GM12878 (cell line): ENCODE data around the gene TRIM9. TPM values are rescaled to one million over a fixed set of nuclear protein-coding genes. Genes with fewer than 3 reads are reported as not detected.

ENCODE experiments used
- ATAC-seq: fragments of 200-7000 bp; cut with Tn5 transposase; 3 replicates; pipeline ENCODE4 v1.9.1; 2020; ENCODE audit warnings: mild to moderate bottlenecking, moderate library complexity
- BruUV-seq: library from RNA; stranded (reverse); fragments of 400-500 nt; replicated peaks from 2 replicates; lab custom pipeline; 2021; lab: Mats Ljungman, UMichigan
- CTCF ChIA-PET: fragments of 300-600 bp; sonication (Branson Sonifier 250); formaldehyde crosslinking; extraction: SDS; loops from one replicate; lab custom pipeline; 2021; ENCODE audit warnings: inconsistent platforms; lab: Yijun Ruan, JAX
- POLR2A ChIA-PET: fragments of 350-600 bp; formaldehyde crosslinking; extraction: SDS; loops from one replicate; lab custom pipeline; 2021; ENCODE audit warnings: inconsistent platforms; lab: Charles Lee
- RAD21 ChIA-PET: fragments of 300-600 bp; sonication (Branson Sonifier 250); formaldehyde crosslinking; loops from one replicate; lab custom pipeline; 2023; ENCODE audit warnings: antibody characterized with exemption; ENCODE audit not compliant: unreplicated experiment; lab: Charles Lee
- SMC1A ChIA-PET: fragments of 300-600 bp; sonication (Branson Sonifier 250); formaldehyde crosslinking; loops from one replicate; lab custom pipeline; 2023; ENCODE audit not compliant: unreplicated experiment, uncharacterized antibody; lab: Charles Lee
- DNase-seq: peaks from one replicate; pipeline ENCODE4 v3.0.0-alpha.2; 2011; ENCODE audit warnings: low read depth, low spot score
- FAIRE-seq: peaks from 3 replicates; lab custom pipeline; 2011; peaks lifted over from hg19 to GRCh38; lab: Jason Lieb, UNC
- H2AFZ ChIP-seq: 2 replicates; pipeline ENCODE4 v1.6.0; 2011; ENCODE audit warnings: low read depth, low read length, control low read depth; ENCODE audit not compliant: control insufficient read depth
- H3K27ac ChIP-seq: 2 replicates; pipeline ENCODE4 v1.5.1; 2011; ENCODE audit warnings: control low read depth; ENCODE audit not compliant: control insufficient read depth, insufficient read depth
- H3K27me3 ChIP-seq, 2 experiments: replicated peaks in 1 of 2; 2 replicates each; pipeline versions ENCODE4 v1.6.0 to v1.6.1; 2011; ENCODE audit warnings: low read length in 1 of 2; ENCODE audit not compliant: control insufficient read depth in 2 of 2, insufficient read depth in 2 of 2
- H3K36me3 ChIP-seq, 2 experiments: 2 replicates each; pipeline ENCODE4 v1.5.1; 2011; ENCODE audit warnings: low read length in 1 of 2; ENCODE audit not compliant: control insufficient read depth in 2 of 2, insufficient read depth in 2 of 2
- H3K4me1 ChIP-seq: 2 replicates; pipeline ENCODE4 v1.6.1; 2011; ENCODE audit warnings: mild to moderate bottlenecking, low read length, moderate library complexity, mixed read lengths; ENCODE audit not compliant: control insufficient read depth, insufficient read depth
- H3K4me2 ChIP-seq: 2 replicates; pipeline ENCODE4 v1.6.0; 2011; ENCODE audit warnings: control low read depth; ENCODE audit not compliant: control insufficient read depth, insufficient read depth
- H3K4me3 ChIP-seq: fragments of 200-600 bp; sonication (generic); 2 replicates; pipeline ENCODE4 v1.5.1; 2016
- H3K79me2 ChIP-seq: 2 replicates; pipeline ENCODE4 v1.6.0; 2011; ENCODE audit warnings: low read length; ENCODE audit not compliant: control insufficient read depth, insufficient read depth
- H3K9ac ChIP-seq: 2 replicates; pipeline ENCODE4 v1.8.0; 2011; ENCODE audit warnings: low read length, control low read depth, mixed read lengths; ENCODE audit not compliant: control insufficient read depth, insufficient read depth
- H3K9me3 ChIP-seq: replicated peaks from 3 replicates; pipeline ENCODE4 v1.5.1; 2011; ENCODE audit warnings: mild to moderate bottlenecking, low read length; ENCODE audit not compliant: control insufficient read depth, insufficient read depth
- H4K20me1 ChIP-seq: 2 replicates; pipeline ENCODE4 v1.6.0; 2011; ENCODE audit not compliant: control insufficient read depth, insufficient read depth
- BACH1 ChIP-seq: fragments of 450-650 bp; IDR thresholded peaks from 2 replicates; pipeline ENCODE4 v1.6.1; 2017; ENCODE audit warnings: mild to moderate bottlenecking, borderline replicate concordance
- CEBPZ ChIP-seq: fragments of 150-350 bp; IDR thresholded peaks from 2 replicates; pipeline ENCODE4 v1.6.1; 2016; ENCODE audit warnings: low read depth, low read length
- JUND ChIP-seq: IDR thresholded peaks from 2 replicates; pipeline ENCODE4 v1.6.1; 2012; ENCODE audit warnings: low read depth, mild to moderate bottlenecking, low read length, improper control_type of control experiment, moderate library complexity
- MTA3 ChIP-seq: IDR thresholded peaks from 2 replicates; pipeline ENCODE4 v1.6.1; 2012; ENCODE audit warnings: low read length, inconsistent platforms, borderline replicate concordance
- MXI1 ChIP-seq: fragments of 150-350 bp; IDR thresholded peaks from 2 replicates; pipeline ENCODE4 v1.6.1; 2011; ENCODE audit warnings: low read depth, mild to moderate bottlenecking, inconsistent platforms, low read length, improper control_type of control experiment
- NFIC ChIP-seq: IDR thresholded peaks from 2 replicates; pipeline ENCODE4 v1.6.1; 2012; ENCODE audit warnings: low read depth, mild to moderate bottlenecking, inconsistent platforms, low read length, moderate library complexity
- PAX8 ChIP-seq: fragments of 450-650 bp; IDR thresholded peaks from 2 replicates; pipeline ENCODE4 v1.6.1; 2017; ENCODE audit warnings: mild to moderate bottlenecking, moderate library complexity
- PKNOX1 ChIP-seq: fragments of 450-650 bp; IDR thresholded peaks from 2 replicates; pipeline ENCODE4 v1.6.1; 2016; ENCODE audit warnings: mild to moderate bottlenecking
- SIX5 ChIP-seq: IDR thresholded peaks from 2 replicates; pipeline ENCODE4 v1.6.1; 2011; ENCODE audit warnings: mild to moderate bottlenecking, low read depth, low read length, moderate library complexity; ENCODE audit not compliant: severe bottlenecking
- YBX1 ChIP-seq: fragments of 450-650 bp; IDR thresholded peaks from 2 replicates; pipeline ENCODE4 v1.6.1; 2016; ENCODE audit warnings: antibody characterized with exemption
- ZBTB11 ChIP-seq: fragments of 450-650 bp; formaldehyde crosslinking; IDR thresholded peaks from 2 replicates; pipeline ENCODE4 v1.5.0; 2022; ENCODE audit warnings: mild to moderate bottlenecking, missing genetic modification characterization
- ZBTB40 ChIP-seq: fragments of 450-650 bp; IDR thresholded peaks from 2 replicates; pipeline ENCODE4 v1.6.1; 2016; ENCODE audit warnings: mild to moderate bottlenecking, moderate library complexity, borderline replicate concordance
- ZNF274 ChIP-seq: IDR thresholded peaks from one replicate; pipeline ENCODE4 v1.8.0; 2011; ENCODE audit not compliant: insufficient read length, insufficient read depth
- WGBS: methylation state at CpG from one replicate; pipeline ENCODE4 v1.1.6; 2016; ENCODE audit warnings: low lambda C conversion rate; ENCODE audit not compliant: insufficient replicate concordance, insufficient coverage; ENCODE audit errors: missing lambda C conversion rate; 5-methylcytosine and 5-hydroxymethylcytosine counted together
- in situ Hi-C: fragments of 300-500 bp; cut with MboI; formaldehyde crosslinking; loops from 9 replicates; pipeline ENCODE4 v1.14.3; 2018; ENCODE audit warnings: mixed read lengths
- intact Hi-C: fragments of 100-400 bp; cut with micrococcal nuclease; formaldehyde crosslinking; loops from one replicate; pipeline ENCODE4 v1.14.2; 2022; ENCODE audit not compliant: unreplicated experiment
- polyA plus RNA-seq, 11 experiments: library from polyadenylated mRNA; depleted of rRNA in 4 of 11; unstranded in 6 of 11; stranded (reverse) in 5 of 11; fragments of >200 nt; fragmentation: Nextera tagmentation in 4 of 11; fragmentation: Illumina TruSeq in 1 of 11; extraction: Ambion mirVana in 4 of 11; extraction: Trizol in 1 of 11; gene quantifications; 1 replicate in 1 of 11; 2 replicates in 10 of 11; pipeline versions ENCODE4 v1.2.1 to v1.2.3, GENCODE V29; 2011 to 2016; ENCODE audit warnings: inconsistent platforms in 2 of 11, missing spikeins in 2 of 11, low read depth in 1 of 11
- total RNA-seq, 4 experiments: library from RNA; depleted of rRNA in 3 of 4; stranded (reverse); fragments of >200 nt in 3 of 4; fragmentation: Illumina TruSeq in 1 of 4; extraction: Trizol in 1 of 4; gene quantifications; 2 replicates each; pipeline versions ENCODE4 v1.2.1 to v1.2.3, GENCODE V29; 2013 to 2021

The TRIM9 gene
- total and polyA plus RNA-seq, 10 of the 15 experiments (the other 5 are each of a cell fraction or from before 2014, with no cell fraction given) = 0.04 to 0.18 (median 0.11) TPM; not detected in 2

GRCh38 chr14:51022769-51023168 is 72.1 kb downstream of the TRIM9 start:
- no peak for DNase-seq
- in situ Hi-C loops = no loop called here
- H3K79me2 ChIP-seq = no peaks in the 10 kb centered on the region
- ChIA-PET POLR2A (no interaction called here), SMC1A (no interaction called here), CTCF (no interaction called here), RAD21 (interaction anchor here (1.0 kb wide), 1 partner anchor 66 kb away, joined by 3 read pairs; no protein-coding TSS in a partner anchor)
- intact Hi-C loops = no loop called here
- no peak overlapping the region for H3K9ac ChIP-seq
- no peak for ATAC-seq
- no TSS peak for BruUV-seq
- H2AFZ ChIP-seq = no peak overlapping the region
- no peaks in the 10 kb centered on the region for H3K4me1 ChIP-seq
- H3K9me3 ChIP-seq = no peaks in the 10 kb centered on the region
- WGBS = 55% methylated on average over 4 of the region's 4 CpGs
- peaks cover 2 to 4% of the 10 kb centered on the region in 2 experiments; a peak in 2 of 4 replicates for H3K27me3 ChIP-seq
- FAIRE-seq = no peak
- H3K4me3 ChIP-seq = no peak overlapping the region
- no peaks in the 10 kb centered on the region for H4K20me1 ChIP-seq
- H3K36me3 ChIP-seq = no peaks in the 10 kb centered on the region
- H3K27ac ChIP-seq = no peak overlapping the region
- no peak overlapping the region for H3K4me2 ChIP-seq
- TF ChIP-seq YBX1 (no peak), NFIC (no peak), PAX8 (no peak), ZBTB11 (CRISPR knock-in tag) (no peak), ZBTB40 (no peak), CEBPZ (no peak), PKNOX1 (no peak), JUND (no peak), MTA3 (no peak), SIX5 (no peak), MXI1 (no peak), BACH1 (no peak), ZNF274 (no peak)
